Panc1 (cell line): Measurements from ENCODE around the gene FAM98C.

Source experiments
- CTCF ChIP-seq: fragments of 450-650 bp; IDR thresholded peaks from 2 replicates; pipeline ENCODE4 v1.5.1; 2017; ENCODE audit warnings: mild to moderate bottlenecking
- POLR2AphosphoS5 ChIP-seq: IDR thresholded peaks from 2 replicates; pipeline ENCODE4 v1.6.1; 2012; ENCODE audit warnings: mild to moderate bottlenecking, low read depth, low read length, moderate library complexity
- TCF7L2 ChIP-seq: IDR thresholded peaks from 2 replicates; pipeline ENCODE4 v1.6.1; 2011; ENCODE audit warnings: mild to moderate bottlenecking, low read depth, low read length, inconsistent platforms

DNA sequence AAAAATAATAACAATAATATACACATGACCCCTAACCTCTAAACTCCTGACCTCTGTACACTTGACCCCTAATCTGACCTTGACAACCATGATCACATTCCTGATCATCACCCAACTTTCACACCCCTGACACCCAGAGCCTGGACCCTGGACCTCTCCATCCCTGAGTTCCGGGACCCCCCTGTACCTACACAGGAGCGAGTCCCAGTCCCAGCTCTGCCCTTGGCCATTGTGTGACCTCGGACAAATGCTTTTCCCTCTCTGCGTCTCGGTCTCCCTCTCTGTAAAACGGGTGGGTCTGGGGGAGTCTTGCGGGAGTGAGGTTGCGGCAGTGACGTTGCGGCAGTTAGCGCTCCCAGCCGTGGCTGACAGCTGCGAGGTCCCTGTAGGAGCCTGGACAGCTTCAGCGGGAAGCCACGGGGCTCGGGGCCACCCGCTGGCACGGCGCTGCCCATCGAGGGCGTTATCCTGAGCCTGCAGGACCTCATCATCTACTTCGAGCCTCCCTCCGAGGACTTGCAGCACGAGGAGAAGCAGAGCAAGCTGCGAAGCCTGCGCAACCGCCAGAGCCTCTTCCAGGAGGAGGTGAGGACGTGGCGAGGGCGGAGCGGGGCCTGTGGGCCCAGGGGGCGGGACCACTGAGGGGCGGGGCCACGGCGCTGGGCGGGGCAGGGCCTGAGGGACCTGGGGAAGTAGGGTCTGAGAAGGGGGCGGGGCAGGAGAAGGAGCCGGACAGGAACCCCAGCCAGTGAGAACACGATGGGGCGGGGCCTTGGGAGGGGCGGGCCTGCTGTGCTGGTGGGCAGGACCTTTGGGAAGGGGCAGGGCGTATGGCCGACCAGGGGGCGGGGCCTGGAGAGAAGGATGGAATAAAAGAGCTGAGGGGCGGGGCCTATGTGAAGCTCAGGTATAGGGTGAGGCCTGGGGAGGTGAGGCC, 49.8 kb downstream of the FAM98C start:
- TF ChIP-seq POLR2AphosphoS5 (no peak), TCF7L2 (no peak), CTCF (no peak)
